ENCODE measurements around the gene SLC30A9.

GRCh38 chr4:41989994-41990364, 351 bp upstream of the SLC30A9 start:
- TF ChIP-seq CTCF (conservative IDR thresholded peaks at IDR 0.05; ENCODE audit: low read depth in 2 of 2) (no peak), EZH2 (IDR thresholded peaks at IDR 0.05; ENCODE audit: low read depth, unreplicated experiment) (no peak), POLR2AphosphoS5 (IDR thresholded peaks at IDR 0.05; ENCODE audit: low read depth) (no peak), REST (IDR thresholded peaks at IDR 0.05; ENCODE audit: unreplicated experiment) (no peak), CREB1 (CRISPR knock-in tag; IDR thresholded peaks at IDR 0.05; ENCODE audit: low read depth) (no peak), EZH2phosphoT487 (IDR thresholded peaks at IDR 0.05; ENCODE audit: unreplicated experiment) (no peak), JUNB (IDR thresholded peaks at IDR 0.05; ENCODE audit: unreplicated experiment) (no peak), NANOG (IDR thresholded peaks at IDR 0.05; ENCODE audit: borderline replicate concordance) (no peak)

Data from GM23338 (cell line).